Esophagus squamous epithelium (tissue), 4 donors: ENCODE data around the gene UGT1A4.

ENCODE experiments used
- CTCF ChIP-seq, 6 experiments: fragments of 450-650 bp in 4 of 6; fragments of 200-600 bp in 2 of 6; sonication (generic) in 2 of 6; IDR thresholded peaks; one replicate each; pipeline ENCODE4 v1.5.1; 2016 to 2019; ENCODE audit warnings: antibody characterized with exemption in 6 of 6, mild to moderate bottlenecking in 4 of 6, moderate library complexity in 4 of 6
- POLR2A ChIP-seq, 4 donors: fragments of 450-650 bp; IDR thresholded peaks; one replicate each; pipeline ENCODE4 v1.6.1; 2017; ENCODE audit warnings: antibody characterized with exemption in 4 of 4, mild to moderate bottlenecking in 4 of 4, moderate library complexity in 3 of 4

GRCh38 chr2:233815861-233816260 is 97.3 kb downstream of the UGT1A4 start:
- TF ChIP-seq CTCF (IDR thresholded peaks at IDR 0.05) (no peak), POLR2A (IDR thresholded peaks at IDR 0.05) (no peak)
